ENCODE measurements around the gene TEAD1.

The TEAD1 gene

DNA sequence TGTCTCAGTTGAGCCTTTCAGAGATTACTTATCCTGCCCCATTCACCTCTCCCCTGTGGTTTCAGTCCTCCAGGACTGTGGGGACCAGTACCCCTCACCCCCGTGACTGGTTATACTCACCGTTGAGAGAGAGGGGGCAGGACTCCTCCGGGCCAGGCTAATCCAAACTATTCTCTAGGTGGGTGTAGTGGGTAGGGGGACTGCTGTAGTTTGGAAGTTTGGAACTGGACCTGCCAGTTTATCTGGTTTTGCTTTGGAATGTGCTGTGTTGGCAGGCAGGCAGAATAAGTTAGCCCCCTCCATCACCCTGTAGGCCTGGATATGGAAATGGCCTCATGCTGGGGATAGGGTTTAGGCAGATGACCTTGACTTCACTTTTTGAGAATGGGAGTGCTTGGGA, 13.5 kb downstream of the TEAD1 start:
- DNase-seq = no peak

DNA sequence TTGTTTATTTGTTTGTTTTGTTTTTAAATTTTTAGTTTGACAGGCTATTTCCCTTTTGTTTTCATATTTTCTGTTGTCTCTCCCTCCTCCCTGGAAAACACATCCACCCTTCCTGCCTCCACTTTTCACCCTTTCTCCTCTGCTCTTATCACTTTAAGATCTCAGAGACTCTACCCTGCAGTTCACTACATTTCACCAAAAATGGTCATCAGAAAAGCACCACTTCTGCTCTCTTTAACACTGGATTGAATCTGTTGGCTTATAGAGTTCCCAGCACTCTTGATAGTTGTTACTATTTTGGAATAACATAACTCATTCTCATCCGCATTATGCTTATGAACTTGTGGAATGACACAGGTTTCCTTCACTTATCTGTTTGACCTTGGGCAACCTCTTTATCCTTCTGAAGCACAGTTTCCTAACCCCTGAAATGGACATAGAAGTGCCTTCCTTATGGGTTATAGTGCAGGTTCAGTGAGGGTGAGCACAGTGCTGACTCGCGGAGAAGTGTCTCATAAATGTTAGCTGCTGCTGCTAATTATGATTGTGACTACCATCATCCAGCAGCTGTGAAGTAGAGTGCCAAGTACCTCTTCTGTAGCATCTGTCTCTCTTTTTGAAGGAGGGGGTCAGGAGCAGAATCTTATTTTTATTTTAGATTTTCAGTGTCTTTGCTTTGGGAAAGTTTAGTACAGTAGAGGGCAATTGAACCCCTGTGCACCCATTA, 15.0 kb downstream of the TEAD1 start:
- DNase-seq = no peak

DNA sequence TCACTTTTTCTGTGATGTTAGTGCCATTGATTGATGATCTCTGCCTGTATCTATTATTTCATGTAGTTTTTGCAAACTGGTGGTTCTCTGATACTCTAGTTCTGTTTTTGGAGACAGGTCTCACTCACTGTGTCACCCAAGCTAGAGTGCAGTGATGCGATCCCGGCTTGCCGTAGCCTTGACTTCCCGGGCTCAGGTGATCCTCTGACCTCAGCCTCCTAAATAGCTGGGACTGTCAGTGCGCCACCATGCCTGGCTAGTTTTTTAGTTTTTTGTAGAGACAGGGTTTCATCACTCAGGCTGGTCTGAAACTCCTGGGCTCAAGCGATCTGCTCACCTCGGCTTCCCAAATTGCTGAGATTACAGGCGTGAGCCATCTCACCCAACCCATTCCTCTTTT, 16.4 kb downstream of the TEAD1 start:
- no peak for DNase-seq

DNA sequence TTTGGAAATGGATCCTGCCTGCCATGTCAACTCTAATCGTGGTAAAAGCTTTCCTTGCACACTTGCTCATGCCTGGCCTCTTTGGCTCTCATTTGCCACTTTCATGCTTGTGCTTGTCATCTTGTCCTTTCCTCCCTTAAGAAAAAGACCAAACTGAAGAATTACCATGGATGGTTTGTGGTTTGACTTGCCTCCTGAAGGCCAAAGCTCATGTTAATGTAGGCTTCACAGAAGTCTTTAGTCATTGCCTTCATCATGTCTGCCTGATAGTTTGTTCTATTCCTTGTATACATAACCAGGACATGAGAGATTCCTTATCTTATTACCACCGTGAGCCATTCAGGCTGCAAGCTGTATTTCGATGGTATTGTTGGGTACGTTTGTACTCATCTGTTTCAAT, 17.3 kb downstream of the TEAD1 start:
- no peak for DNase-seq

DNA sequence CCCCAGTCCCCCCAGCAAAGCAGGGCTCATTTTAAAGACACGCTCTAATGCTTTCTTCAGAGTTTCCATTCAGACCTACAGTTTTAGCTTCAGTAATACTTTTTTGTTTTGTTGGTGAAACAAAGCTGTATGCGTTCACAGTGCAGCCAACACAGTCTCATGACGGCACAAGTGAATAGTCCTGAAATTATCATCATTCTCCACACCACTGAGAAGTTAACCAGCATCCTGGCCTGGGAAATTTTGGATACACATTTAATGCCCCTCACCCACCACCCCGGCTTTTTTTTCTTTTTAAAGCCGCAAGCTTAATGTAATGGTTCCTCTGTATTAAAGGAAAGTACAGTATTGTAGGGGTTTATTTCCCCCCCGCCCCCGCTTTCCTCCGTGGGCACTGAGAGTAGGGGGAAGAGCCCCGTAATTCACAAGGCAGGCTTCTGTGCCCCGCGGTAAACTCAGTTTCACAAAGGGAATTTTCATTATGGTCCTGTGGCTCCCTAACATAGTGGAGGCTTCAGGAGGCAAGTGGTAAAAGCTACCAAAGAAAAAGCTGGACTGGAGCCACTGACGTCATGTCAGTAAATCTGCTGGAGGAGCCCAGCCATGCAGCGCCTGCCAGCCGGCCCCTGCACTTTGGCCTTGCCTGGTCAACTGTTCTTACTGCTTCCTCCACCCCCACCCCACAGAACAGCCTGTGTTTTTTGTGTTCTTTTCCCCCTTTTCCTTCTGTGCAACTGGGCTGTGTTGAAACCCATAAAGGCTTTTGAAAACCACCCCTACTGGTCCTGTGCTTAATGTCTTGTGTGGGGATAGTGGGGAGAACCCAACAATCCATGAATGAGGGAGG, 18.2 kb downstream of the TEAD1 start:
- DNase-seq = no peak

DNA sequence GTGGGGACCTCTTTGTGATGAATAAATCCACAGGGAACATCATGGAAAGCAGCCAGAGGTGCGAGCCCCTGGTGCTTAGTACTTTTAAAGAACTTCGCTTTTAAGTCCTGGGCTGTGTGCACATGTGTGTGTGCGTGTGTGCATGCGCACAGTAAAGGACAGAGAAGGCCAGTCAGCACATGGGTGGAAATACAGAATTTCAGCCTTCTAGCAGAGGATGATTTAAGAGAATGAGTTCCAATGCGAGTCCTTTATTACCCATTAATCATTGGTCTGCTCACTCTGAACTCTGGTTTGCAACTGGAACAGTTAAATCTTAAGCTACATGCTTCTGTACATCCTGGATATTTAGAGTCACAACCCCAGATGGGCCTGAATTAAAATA, 18.9 kb downstream of the TEAD1 start:
- DNase-seq = no peak

DNA sequence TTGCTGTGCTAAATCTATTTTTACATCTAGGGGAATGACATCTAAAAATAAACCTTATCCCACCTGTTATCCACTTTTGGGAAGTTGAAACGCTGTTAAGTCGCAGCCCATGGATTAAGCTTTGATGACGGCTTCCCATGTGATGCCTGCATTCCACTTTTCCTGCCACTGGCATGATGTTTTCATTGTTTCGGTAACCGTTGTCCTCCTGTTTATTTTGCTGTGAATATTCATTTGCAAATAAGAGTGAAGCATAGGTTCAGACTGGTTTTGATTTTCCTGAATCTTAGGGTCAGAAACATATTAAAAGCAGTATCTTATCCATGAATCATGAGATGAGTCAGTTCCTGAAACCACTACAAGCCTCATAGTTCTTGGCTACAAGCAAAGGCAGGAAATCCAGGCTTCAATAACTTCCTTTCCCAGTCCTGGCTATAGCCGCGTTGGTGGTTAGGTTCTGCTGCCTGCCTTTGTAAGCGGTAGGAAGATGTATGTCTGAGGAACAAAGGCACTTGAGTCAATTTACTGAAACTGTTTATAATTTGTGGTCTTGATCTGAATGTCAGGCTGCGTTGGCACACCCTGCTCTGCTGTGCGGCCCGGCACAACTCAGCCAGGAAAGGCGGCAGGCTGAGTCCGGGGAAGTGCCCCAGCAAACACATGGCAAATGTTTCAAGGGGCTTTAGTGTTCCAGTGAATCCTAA, 19.4 kb downstream of the TEAD1 start:
- no peak for DNase-seq

DNA sequence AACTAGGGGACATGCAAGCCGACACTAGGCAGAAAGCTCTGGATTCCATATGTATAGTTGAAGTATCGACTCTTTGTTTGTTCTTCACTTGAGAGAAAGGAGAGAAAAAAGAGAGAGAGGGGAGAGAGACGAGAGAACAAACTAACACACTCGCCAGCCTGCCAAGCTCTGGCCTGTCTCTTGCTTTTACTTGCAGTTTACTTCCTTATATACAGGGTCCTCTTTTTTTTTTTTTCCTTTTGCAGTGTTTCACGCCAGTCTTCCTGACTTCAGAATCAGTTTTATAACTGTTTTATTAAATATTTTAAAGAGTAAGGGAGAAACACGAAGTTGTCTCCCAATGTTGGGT, 19.9 kb downstream of the TEAD1 start:
- no peak for DNase-seq

DNA sequence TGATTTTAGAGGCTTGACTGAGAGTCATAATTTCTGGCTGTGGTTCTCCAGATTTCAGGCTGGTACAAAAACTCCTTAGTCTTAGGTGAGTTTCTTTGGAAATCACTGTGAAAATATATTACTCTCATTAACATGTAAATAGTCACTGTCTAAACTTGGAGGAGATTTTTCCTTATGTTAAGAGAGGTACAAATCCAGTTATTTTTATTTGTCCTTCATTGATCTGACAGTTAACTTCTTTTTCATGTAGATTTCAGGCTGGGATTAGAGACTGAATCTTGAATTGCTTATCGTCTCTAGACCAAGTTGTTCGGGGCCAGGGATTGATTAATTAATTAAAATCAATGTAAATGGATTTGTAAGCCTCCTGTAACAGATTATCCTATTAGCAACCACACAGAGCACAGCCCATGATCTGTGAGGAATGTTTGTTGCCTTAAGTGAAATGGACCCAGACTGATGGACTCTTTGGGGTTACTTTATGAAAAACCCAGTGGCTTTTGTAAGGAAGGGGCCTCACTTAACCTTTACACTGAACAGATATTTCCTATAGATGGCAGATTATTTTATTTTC, 21.1 kb downstream of the TEAD1 start:
- no peak for DNase-seq

DNA sequence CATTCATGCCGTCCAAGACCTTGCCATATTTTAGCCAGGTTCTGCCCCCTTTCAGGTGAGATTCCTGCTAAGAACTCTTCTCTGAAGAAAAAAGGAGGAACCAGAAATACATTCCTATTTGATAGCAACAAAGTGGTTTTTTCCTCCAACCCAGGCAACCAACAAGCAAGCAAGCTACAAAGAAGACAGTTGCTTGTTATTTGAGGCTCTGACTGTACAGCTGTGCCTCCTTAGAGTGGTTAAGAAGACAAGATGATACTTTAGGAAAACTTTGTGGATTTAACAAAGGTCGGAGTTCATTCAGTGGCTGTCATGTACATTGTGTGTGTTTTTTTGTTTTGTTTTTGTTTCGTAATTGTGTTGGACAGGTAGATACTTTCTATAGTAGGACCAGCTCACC, 21.7 kb downstream of the TEAD1 start:
- DNase-seq = no peak

DNA sequence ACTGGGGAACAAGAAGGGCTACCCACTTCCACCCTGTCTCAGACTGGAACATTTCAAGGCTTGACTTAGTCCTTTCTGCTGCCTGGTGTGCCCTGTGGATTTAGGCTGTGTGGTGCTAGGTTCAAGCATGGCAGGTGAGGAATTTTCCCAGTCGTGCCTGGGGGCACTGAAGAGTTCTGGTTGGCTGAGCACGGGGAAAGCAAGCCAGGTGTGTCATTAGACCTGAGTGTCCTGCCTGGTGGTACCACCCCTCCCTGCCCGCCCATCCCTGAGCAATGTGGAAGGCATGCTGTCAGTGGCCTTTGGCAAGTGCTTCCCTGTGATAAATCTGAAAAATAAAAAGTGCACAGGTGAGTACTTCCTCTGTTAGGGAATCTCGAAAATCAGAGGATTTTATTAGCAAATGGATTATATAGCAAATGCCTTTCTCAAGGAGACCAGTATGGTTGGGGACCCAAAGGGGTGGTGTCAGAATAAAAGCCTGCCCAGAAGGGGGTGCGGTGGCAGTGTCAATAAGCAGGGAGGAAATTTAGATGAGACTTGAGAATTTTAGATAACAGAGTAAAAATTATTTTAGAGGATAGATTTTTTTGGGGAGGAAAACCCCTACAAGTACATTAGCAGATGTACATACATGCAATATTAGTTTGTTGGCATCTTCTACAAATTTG, 22.8 kb downstream of the TEAD1 start:
- no peak for DNase-seq

DNA sequence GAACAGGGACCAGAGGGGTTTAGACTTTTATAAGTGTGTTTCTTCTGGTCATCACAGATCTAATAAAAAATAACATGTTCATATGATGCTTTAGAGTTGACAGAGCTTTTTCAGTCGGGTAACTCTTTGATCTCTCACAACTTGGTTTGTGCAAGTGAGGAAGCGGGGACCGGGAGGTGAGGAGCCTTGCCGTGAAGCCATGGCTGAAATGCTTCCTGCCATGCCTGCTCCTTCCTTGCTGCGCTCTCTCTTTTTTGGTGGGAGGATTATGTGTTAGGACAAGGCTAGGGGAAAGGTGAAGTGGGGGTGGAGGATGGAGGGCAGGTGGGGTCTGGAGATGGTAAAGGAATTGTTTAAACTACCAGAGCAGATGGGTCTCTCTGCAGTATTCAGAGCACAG, 23.8 kb downstream of the TEAD1 start:
- DNase-seq = no peak

DNA sequence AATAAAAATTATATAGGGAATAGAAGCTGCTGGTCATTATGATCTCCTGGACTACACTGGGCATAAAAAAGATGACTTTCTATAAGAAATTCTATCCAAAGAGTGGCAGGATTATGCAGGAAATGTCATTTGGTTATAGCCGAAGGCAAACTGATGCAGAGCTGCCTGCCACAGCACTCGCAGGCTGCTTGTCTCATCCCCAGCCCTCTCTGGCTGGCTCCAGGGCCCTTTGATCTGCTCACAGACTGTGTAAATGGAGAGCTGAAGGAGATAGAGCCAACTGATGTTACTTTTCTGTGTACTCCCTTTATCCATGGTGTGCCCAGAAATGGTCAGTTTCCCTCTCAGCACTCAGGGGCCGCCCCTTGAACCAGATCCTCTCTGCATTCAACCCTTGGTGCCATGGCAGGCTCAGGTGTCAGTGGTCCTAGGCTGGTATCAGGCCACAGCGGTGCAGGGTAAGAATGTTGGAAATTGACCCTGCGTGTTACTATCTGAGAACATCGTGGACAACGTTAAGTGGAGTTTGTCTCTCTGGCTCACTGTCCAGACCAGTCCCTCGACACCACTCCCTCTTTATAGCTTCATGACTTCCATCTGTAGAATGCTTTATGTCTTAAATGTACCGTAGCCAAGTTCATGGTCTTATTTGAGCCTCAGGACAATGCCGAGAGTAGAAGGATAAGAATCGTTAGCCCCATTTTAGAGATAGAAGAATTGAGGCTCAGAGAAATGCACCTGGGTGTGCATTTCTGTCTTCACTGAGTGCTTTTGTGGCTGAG, 27.8 kb downstream of the TEAD1 start:
- no peak for DNase-seq

DNA sequence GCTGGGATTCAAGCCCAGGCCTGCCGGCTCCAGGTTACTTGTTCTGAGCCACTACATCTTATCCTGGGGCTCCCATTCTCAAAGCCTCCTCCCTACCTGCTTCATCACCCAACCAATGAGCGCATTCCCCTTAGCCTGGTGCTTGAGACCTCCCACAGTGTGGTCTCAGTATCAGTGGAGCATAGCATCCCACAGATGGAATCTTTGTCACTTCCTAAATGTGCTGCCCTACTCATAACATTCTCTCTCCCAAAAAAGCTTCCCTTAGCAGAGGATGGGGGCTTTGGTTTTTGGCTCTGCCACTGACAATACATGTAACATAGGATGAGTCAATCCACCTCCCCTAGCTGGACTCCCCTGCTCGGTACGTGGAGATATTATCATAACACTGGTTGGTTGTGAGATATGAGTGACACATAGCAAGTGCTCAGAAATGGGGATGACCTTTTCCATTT, 28.8 kb downstream of the TEAD1 start:
- DNase-seq = no peak

DNA sequence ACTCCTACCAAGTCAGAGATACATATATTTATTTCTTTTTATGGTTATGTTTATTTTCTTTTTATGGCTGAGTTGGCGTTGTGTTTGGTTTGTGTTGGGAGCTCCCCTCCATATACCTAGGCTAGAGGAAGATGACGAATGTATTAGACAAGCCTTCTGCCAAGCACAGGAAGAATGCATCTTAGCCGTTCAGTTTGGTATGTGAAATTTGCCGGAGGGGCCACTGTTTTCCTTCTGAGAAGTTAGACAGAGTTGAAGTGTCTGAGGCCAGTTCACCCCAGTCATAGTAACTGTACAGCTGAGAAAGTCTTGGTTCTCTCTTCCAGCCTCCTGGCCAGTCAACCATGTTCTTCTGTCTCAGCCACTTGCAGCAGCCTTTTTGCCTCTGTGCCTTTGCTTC, 29.8 kb downstream of the TEAD1 start:
- DNase-seq = no peak

DNA sequence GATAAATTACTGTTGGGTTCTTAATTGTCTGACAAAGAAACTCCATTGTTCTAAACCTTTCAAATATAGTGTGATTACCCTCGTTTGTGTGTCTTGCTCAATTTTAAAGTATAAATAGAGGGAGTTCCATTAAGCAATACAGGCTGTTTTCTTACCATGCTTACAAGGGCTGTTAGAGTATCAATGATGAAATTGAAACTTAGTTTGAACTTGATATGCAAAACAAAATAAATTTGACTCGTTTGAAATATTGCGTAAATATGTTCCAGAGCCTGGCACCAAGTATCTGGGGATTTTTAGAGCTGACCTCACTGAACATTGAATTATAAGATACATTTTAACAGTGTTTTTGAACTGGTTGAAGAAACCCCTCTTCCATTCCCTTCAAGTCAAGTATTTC, 31.7 kb downstream of the TEAD1 start:
- DNase-seq = no peak

DNA sequence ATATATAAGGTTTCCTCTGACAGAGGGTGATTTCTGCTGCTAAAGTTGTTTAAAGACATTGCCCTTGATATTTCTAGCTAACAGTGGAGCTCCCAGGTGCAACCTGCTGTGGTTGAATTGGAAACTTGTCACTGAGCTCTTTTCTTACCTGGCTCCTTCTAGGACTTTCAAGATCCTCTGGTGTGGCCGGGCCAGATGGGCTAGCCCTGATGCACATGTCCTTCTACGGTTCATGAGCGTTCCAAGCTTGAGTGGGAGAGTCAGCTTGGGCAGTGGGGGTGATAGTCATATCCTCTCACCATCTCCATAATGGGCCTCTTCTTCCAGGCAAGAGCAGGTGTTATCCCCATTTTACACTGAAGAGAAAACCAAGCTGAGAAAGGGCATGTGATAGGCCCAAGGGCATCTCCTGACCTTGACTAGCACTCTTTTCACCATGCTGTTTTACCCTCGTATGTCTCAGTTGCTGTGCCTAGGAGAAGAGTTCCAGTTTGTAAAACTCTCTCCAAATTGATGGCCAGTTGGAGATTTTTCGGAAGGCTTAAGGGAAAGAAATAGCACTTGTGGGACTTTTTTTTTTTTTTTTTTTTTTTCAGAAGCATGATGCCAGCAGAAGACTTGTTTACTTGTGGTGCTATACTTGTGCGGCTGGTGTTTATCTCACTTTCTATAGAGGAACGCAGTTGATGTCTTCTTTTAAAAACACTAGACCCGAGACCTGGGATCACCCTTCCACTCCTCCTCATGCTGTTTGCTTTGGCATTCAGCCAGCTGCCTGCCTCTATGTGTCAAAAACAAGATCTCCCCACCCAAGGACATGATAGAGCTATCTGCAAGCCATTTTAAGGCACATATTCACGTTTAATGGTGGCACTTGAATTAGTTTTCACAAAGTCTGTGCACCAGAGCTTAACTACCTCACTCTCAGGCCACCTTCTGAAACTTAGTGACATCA, 32.6 kb downstream of the TEAD1 start:
- DNase-seq = no peak

DNA sequence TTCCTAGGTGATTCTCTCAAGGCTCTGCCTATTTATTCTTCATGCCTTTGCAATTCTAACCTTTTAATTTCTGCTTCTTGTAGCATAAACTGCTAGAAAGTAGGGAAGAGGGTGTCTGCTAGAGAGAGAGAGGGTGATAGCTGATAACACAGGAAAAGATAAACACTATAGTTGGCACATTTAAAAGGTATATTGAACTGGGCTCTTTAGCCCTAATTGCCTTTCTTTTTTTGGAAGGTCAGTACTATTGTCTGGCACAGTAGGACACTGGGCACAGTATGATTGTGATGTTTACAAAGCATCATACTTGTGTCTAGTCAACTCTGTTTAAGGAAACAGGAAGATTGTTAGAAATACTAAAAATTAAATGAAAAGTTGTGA, 33.3 kb downstream of the TEAD1 start:
- DNase-seq = no peak

DNA sequence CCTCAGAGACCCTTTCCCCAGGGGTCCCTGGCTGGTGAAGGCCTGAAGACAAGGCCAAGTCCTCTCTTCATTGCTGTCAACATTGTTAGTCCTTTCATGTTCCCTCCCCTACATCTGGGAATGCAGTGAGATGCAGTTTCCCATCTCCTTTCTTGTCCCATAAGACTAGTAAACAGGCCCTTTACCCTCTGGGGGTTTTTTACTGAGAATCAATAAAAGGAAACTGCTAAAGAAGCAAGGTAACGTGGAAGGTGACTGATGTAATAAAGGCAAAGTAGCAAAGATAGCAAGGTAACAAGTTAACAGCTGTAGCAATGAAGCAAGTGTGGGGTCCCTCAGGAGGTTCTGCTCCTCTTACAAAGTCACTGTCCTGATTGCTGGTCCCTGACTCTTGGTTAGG, 37.3 kb downstream of the TEAD1 start:
- no peak for DNase-seq

DNA sequence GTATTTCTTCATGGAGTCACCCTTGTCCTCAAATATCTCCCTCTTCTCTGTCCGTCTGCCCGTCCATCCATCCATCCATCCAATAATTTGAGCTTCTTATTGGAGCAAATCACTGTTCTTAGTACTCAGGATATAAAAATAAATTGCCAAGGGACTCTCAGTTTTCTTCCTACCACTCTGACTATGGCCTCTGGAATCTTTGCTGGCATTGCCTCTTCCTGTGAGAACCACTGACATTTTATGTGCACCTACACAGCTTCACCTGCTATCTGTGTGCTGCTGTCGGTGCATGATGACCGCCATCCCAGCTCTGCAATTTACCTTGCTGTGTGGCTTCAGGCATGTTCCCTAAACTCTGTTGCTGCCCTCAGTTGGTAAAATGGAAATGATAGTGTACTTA, 37.9 kb downstream of the TEAD1 start:
- DNase-seq = no peak

DNA sequence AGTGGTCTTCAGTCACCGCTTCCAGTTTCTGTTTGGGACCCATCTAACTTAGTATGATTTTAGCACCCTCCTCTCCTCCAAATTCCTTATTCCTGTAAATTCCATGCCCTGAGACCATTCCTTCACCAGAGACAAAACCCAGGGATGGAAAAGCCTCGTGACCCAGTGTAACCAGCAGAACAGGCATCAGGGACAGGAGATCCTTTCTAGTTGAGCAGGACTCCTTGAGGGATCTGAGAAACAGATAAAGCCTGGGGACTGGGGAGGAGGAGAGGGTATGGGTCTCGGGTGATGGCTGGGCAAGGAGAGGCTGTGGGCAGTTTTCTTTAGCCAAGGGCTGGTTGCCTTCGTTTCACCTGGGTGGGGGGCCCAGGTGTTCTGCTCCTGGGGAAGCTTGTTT, 40.9 kb downstream of the TEAD1 start:
- DNase-seq = no peak
